PFSK-1 (cell line): Measurements from ENCODE around the gene FOXB2.

Experiments used
- FOXP2 ChIP-seq: optimal IDR thresholded peaks from 2 replicates; pipeline ENCODE3; 2011; ENCODE audit warnings: borderline replicate concordance, control low read depth, inconsistent platforms; ENCODE audit not compliant: insufficient read depth; ENCODE audit errors: extremely low read length, extremely low read depth
- POLR2AphosphoS5 ChIP-seq: IDR thresholded peaks from 2 replicates; pipeline ENCODE4 v1.6.1; 2012; ENCODE audit warnings: low read depth, mild to moderate bottlenecking, control low read depth, low read length, moderate library complexity
- REST ChIP-seq, 2 experiments: IDR thresholded peaks; 2 replicates each; pipeline versions ENCODE4 v1.6.1 to v1.8.0; 2011 to 2012; ENCODE audit warnings: low read depth in 2 of 2, low read length in 2 of 2, control low read depth in 1 of 2, inconsistent platforms in 1 of 2, mild to moderate bottlenecking in 1 of 2, moderate library complexity in 1 of 2; ENCODE audit not compliant: insufficient read depth in 1 of 2
- SIN3A ChIP-seq: IDR thresholded peaks from 2 replicates; pipeline ENCODE4 v1.6.1; 2012; ENCODE audit warnings: mild to moderate bottlenecking, low read length, moderate library complexity, borderline replicate concordance; ENCODE audit not compliant: insufficient read depth
- TAF1 ChIP-seq: IDR thresholded peaks from 2 replicates; pipeline ENCODE4 v1.6.1; 2012; ENCODE audit warnings: low read length, control low read depth, borderline replicate concordance; ENCODE audit not compliant: insufficient read depth

- TF ChIP-seq POLR2AphosphoS5 (no peak), SIN3A (no peak), TAF1 (no peak), REST (IDR thresholded peaks at IDR 0.05; ENCODE audit: insufficient read depth in 1 of 2, low read depth in 2 of 2, low read length in 2 of 2) (no peak), FOXP2 (no peak)
These were observed 49.7 kb upstream of the FOXB2 start for GRCh38 chr9:76969716-76970115.
